A549 (cell line): ENCODE data around the gene WLS. TPM values are rescaled to one million over a fixed set of nuclear protein-coding genes. Genes with fewer than 3 reads are reported as not detected.

Experiments used
- ATAC-seq, 2 experiments: fragments of 200-7000 bp in 1 of 2; fragments of >200 bp in 1 of 2; cut with Nextera tagmentation in 1 of 2; cut with Tn5 transposase in 1 of 2; 3 replicates each; pipeline versions ENCODE4 v1.8.0 to v1.9.1; 2018 to 2020; ENCODE audit warnings: mild to moderate bottlenecking in 1 of 2, moderate library complexity in 1 of 2
- CTCF ChIA-PET: fragments of 300-600 bp; sonication (Branson Sonifier 250); formaldehyde crosslinking; extraction: SDS; loops from one replicate; lab custom pipeline; 2021; ENCODE audit warnings: antibody characterized with exemption, inconsistent platforms; lab: Yijun Ruan, JAX
- POLR2A ChIA-PET: fragments of 350-600 bp; formaldehyde crosslinking; extraction: SDS; loops from one replicate; lab custom pipeline; 2021; ENCODE audit warnings: antibody characterized with exemption, inconsistent platforms; lab: Yijun Ruan, JAX
- DNase-seq, 2 experiments: peaks; one replicate each; pipeline versions ENCODE4 v3.0.0 to v3.0.0-alpha.2; 2011 to 2016; ENCODE audit warnings: low read depth in 1 of 2, low spot score in 1 of 2
- FAIRE-seq: peaks from 2 replicates; lab custom pipeline; 2011; peaks lifted over from hg19 to GRCh38; lab: Jason Lieb, UNC
- H3K27ac ChIP-seq, 2 experiments: fragments of >200 bp; sonication (Bioruptor Twin); formaldehyde crosslinking; 3 replicates each; pipeline ENCODE4 v1.5.1; 2016 to 2017
- H3K4me1 ChIP-seq: fragments of >200 bp; sonication (Bioruptor Twin); formaldehyde crosslinking; 3 replicates; pipeline ENCODE4 v1.6.1; 2016
- H3K4me2 ChIP-seq: fragments of >200 bp; sonication (Bioruptor Twin); formaldehyde crosslinking; 3 replicates; pipeline ENCODE4 v1.6.1; 2016
- H3K4me3 ChIP-seq: fragments of >200 bp; sonication (Bioruptor Twin); formaldehyde crosslinking; 3 replicates; pipeline ENCODE4 v1.5.1; 2016
- H3K9me3 ChIP-seq: fragments of >200 bp; sonication (Bioruptor Twin); formaldehyde crosslinking; 3 replicates; pipeline ENCODE4 v1.6.1; 2016
- CBX2 ChIP-seq: fragments of 200-600 bp; sonication (generic); IDR thresholded peaks from 2 replicates; pipeline ENCODE4 v1.6.1; 2016; ENCODE audit warnings: low read depth, mild to moderate bottlenecking, borderline replicate concordance
- CHD2 ChIP-seq: fragments of 150-350 bp; IDR thresholded peaks from 2 replicates; pipeline ENCODE4 v1.6.1; 2014; ENCODE audit warnings: low read length; ENCODE audit not compliant: partially characterized antibody
- EHF ChIP-seq: fragments of 250-450 bp; sonication (Bioruptor Pico); IDR thresholded peaks from 2 replicates; pipeline ENCODE4 v1.5.0; 2020; ENCODE audit warnings: mild to moderate bottlenecking
- FOSL2 ChIP-seq, 2 experiments: fragments of 450-650 bp in 1 of 2; fragments of >200 bp in 1 of 2; sonication (Bioruptor Twin) in 1 of 2; formaldehyde crosslinking; IDR thresholded peaks; 2 replicates each; pipeline versions ENCODE4 v1.5.0 to v1.6.1; 2016 to 2020; ENCODE audit warnings: mild to moderate bottlenecking in 1 of 2, moderate library complexity in 1 of 2
- FOXS1 ChIP-seq: fragments of 250-450 bp; sonication (Bioruptor Pico); IDR thresholded peaks from 2 replicates; pipeline ENCODE4 v1.5.0; 2020; ENCODE audit warnings: mild to moderate bottlenecking, moderate library complexity
- HOXB5 ChIP-seq: fragments of 250-450 bp; sonication (Bioruptor Pico); IDR thresholded peaks from 2 replicates; pipeline ENCODE4 v1.5.0; 2020; ENCODE audit warnings: mild to moderate bottlenecking, moderate library complexity
- JUNB ChIP-seq: fragments of >200 bp; sonication (Bioruptor Twin); formaldehyde crosslinking; IDR thresholded peaks from 2 replicates; pipeline ENCODE4 v1.6.1; 2016
- POLR2AphosphoS2 ChIP-seq: conservative IDR thresholded peaks from 2 replicates; pipeline ENCODE4 v1.6.1; 2012; ENCODE audit warnings: low read length, improper control_type of control experiment, inconsistent platforms
- RFX5 ChIP-seq: fragments of 450-650 bp; IDR thresholded peaks from 2 replicates; pipeline ENCODE4 v1.7.1; 2014; ENCODE audit warnings: antibody characterized with exemption, mild to moderate bottlenecking, moderate library complexity
- TFCP2L1 ChIP-seq: fragments of 250-450 bp; sonication (Bioruptor Pico); IDR thresholded peaks from 2 replicates; pipeline ENCODE4 v1.5.0; 2021; ENCODE audit warnings: mild to moderate bottlenecking
- WGBS: methylation state at CpG from one replicate; pipeline ENCODE4 v1.1.6; 2017; ENCODE audit errors: missing lambda C conversion rate; 5-methylcytosine and 5-hydroxymethylcytosine counted together
- polyA plus RNA-seq, 4 experiments: library from polyadenylated mRNA; depleted of rRNA in 3 of 4; stranded (reverse); fragments of >200 nt; fragmentation: RNase III in 1 of 4; extraction: RNeasy Plus Mini Kit Qiagen cat#74134 plus additional on column Dnase treatment in 1 of 4; gene quantifications; 2 replicates in 3 of 4; 3 replicates in 1 of 4; pipeline ENCODE4 v1.2.3, GENCODE V29; 2011 to 2017
- TF ChIP-seq, protein P1 (sequence below): fragments of 200-600 bp; sonication (generic); IDR thresholded peaks from 2 replicates; pipeline ENCODE4 v1.6.1; 2016; ENCODE audit warnings: antibody characterized with exemption, mild to moderate bottlenecking, moderate library complexity
- TF ChIP-seq, protein P2 (sequence below): fragments of 450-650 bp; IDR thresholded peaks from 2 replicates; pipeline ENCODE4 v1.6.1; 2014; ENCODE audit warnings: antibody characterized with exemption
- TF ChIP-seq, protein P3 (sequence below): fragments of 250-450 bp; sonication (Bioruptor Pico); IDR thresholded peaks from 2 replicates; pipeline ENCODE4 v1.5.0; 2020; ENCODE audit warnings: low read depth, mild to moderate bottlenecking, moderate library complexity
- TF ChIP-seq, protein P4 (sequence below): fragments of 250-450 bp; sonication (Bioruptor Pico); IDR thresholded peaks from 2 replicates; pipeline ENCODE4 v1.5.0; 2021; ENCODE audit warnings: mild to moderate bottlenecking, moderate library complexity, borderline replicate concordance

WLS gene
- polyA plus RNA-seq, 2 of the 4 experiments (the other 2 are of a cell fraction), result 6.6 to 12.1 TPM

DNA sequence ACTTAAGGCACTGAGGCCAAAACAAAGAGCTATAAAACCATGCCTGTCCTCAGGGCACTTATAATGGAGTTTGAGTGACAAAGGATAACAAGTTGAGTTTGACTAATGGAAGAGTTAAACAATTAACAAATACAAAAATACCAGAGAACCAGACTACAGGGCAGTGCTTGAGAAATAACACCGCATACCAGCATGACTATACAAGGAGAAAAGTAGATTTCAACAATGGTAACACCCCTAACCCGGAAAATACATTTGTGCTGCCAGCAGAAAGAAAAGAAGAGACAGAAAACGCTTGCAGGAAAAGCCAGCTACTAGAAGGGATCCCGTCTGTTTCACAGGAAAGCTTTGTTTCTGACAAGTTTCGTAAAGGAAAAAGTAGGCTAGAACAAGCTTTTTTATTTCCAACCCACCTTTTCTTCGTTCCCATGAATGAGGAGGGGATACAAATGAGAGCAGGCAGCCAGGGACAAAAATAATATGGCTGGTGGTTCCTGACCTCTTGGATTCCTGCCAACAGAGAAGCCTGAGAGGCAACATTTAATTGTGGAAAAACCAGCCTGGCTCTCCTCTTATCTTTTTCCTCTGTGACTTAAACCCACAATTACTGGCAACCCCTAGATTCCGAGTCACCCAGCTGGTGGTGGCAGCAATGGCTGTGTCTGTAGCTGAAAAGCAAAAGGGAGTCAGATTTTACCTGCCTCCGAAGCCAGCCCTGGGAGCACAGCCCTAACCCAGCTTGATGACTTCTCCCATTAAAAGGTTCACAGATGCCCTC lies 56.5 kb downstream of the WLS start (continued):
- TF ChIP-seq, protein P1, sequence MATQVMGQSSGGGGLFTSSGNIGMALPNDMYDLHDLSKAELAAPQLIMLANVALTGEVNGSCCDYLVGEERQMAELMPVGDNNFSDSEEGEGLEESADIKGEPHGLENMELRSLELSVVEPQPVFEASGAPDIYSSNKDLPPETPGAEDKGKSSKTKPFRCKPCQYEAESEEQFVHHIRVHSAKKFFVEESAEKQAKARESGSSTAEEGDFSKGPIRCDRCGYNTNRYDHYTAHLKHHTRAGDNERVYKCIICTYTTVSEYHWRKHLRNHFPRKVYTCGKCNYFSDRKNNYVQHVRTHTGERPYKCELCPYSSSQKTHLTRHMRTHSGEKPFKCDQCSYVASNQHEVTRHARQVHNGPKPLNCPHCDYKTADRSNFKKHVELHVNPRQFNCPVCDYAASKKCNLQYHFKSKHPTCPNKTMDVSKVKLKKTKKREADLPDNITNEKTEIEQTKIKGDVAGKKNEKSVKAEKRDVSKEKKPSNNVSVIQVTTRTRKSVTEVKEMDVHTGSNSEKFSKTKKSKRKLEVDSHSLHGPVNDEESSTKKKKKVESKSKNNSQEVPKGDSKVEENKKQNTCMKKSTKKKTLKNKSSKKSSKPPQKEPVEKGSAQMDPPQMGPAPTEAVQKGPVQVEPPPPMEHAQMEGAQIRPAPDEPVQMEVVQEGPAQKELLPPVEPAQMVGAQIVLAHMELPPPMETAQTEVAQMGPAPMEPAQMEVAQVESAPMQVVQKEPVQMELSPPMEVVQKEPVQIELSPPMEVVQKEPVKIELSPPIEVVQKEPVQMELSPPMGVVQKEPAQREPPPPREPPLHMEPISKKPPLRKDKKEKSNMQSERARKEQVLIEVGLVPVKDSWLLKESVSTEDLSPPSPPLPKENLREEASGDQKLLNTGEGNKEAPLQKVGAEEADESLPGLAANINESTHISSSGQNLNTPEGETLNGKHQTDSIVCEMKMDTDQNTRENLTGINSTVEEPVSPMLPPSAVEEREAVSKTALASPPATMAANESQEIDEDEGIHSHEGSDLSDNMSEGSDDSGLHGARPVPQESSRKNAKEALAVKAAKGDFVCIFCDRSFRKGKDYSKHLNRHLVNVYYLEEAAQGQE, result no peak
- no peak for TF ChIP-seq TFCP2L1 (CRISPR knock-in tag)
- no peak for TF ChIP-seq HOXB5 (CRISPR knock-in tag)
- TF ChIP-seq RFX5, result no peak

DNA sequence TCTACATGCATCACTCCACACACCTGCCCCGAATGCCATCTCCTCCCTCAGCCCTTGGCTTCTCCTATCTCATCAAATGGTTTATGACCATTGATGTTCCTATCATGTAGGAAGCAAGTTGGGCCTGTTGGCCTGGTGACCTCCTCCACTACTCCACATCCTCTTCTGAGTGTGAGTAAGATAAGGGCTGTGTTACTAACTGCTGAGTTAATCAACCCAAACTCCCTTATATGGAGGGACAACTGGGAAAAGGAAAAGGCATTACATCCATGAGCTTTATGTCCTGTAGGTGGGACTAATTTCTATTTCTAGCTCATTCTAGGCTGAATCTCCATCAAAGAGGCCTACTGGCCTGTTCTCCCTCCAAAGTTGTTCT lies 57.6 kb downstream of the WLS start:
- no peak for DNase-seq
- no peak for FAIRE-seq
- POLR2A ChIA-PET, result interaction anchor here (0.9 to 1.5 kb wide), 2 partner anchors 11 to 57 kb away, joined by 5 to 7 read pairs; partner anchors contain the start of gene WLS
- TF ChIP-seq, protein P2, sequence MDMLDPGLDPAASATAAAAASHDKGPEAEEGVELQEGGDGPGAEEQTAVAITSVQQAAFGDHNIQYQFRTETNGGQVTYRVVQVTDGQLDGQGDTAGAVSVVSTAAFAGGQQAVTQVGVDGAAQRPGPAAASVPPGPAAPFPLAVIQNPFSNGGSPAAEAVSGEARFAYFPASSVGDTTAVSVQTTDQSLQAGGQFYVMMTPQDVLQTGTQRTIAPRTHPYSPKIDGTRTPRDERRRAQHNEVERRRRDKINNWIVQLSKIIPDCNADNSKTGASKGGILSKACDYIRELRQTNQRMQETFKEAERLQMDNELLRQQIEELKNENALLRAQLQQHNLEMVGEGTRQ, result no peak
- TF ChIP-seq JUNB (no peak), CHD2 (no peak), EHF (CRISPR knock-in tag) (no peak), POLR2AphosphoS2 (no peak)
- TF ChIP-seq, protein P3, sequence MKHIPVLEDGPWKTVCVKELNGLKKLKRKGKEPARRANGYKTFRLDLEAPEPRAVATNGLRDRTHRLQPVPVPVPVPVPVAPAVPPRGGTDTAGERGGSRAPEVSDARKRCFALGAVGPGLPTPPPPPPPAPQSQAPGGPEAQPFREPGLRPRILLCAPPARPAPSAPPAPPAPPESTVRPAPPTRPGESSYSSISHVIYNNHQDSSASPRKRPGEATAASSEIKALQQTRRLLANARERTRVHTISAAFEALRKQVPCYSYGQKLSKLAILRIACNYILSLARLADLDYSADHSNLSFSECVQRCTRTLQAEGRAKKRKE (CRISPR knock-in tag), result no peak
- TF ChIP-seq, protein P4, sequence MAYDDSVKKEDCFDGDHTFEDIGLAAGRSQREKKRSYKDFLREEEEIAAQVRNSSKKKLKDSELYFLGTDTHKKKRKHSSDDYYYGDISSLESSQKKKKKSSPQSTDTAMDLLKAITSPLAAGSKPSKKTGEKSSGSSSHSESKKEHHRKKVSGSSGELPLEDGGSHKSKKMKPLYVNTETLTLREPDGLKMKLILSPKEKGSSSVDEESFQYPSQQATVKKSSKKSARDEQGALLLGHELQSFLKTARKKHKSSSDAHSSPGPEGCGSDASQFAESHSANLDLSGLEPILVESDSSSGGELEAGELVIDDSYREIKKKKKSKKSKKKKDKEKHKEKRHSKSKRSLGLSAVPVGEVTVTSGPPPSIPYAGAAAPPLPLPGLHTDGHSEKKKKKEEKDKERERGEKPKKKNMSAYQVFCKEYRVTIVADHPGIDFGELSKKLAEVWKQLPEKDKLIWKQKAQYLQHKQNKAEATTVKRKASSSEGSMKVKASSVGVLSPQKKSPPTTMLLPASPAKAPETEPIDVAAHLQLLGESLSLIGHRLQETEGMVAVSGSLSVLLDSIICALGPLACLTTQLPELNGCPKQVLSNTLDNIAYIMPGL (CRISPR knock-in tag), result no peak
- no peak for ATAC-seq
- H3K27ac ChIP-seq, result no peak overlapping the region
- no peak overlapping the region for H3K4me3 ChIP-seq
- 73% methylated on average over 1 of the region's 1 CpG for WGBS
- CTCF ChIA-PET, result interaction anchor here (1.1 to 1.6 kb wide), 3 partner anchors 11 to 142 kb away, joined by 3 to 4 read pairs (median 3); no protein-coding TSS in a partner anchor
- H3K4me2 ChIP-seq, result peak overlapping the region; percentile 70; the same call in 1 of the 3 replicates
- H3K9me3 ChIP-seq, result no peaks in the 10 kb centered on the region
- H3K4me1 ChIP-seq, result peaks cover 15% of the 10 kb centered on the region

DNA sequence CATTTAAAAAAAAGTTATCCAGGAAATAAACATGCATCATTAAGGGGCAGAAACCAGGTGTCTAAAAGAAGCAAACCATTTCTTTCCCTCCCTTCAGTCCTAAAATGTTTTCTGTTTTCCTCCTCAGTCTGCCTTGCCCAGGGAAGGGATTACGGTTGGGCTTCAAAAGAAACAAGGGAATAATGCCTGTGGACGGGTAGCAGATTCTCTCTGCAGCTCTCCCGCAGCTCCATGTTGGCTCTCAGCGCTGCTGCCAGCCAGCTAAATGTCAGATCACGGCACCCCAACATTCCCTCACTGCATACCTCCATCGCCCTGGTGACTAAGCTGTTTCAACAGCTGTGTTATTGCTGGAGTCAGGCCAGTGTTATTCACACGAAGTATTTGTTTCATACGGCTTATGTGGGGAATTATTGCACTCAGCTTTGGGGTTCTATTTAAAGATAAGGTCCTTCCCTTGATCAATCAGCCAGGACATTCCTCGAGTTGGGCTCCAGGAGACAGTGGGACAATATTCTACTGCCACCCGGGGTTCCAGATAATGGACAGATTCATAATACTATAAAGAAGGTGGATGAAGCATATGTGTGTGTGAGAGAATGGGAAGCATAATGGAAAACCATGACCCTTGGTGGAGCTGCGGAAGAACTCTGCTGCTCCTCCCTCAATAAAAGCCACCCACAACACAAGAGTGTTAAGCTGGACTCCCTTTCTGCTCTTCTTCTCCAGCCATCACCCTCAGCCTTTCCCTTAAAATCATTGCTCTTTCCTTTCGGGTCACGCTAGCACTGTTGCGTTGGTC lies 58.2 kb downstream of the WLS start:
- H3K4me2 ChIP-seq, result peak overlapping the region; percentile 70
- peak; percentile 18 to 27 for DNase-seq
- no peaks in the 10 kb centered on the region for H3K9me3 ChIP-seq
- ChIA-PET CTCF (interaction anchor here (0.5 to 1.6 kb wide), 5 partner anchors 12 to 1132 kb away, joined by 3 to 4 read pairs (median 3); no protein-coding TSS in a partner anchor), POLR2A (interaction anchor here (0.9 to 1.5 kb wide), 2 partner anchors 12 to 58 kb away, joined by 5 to 7 read pairs; partner anchors contain the start of gene WLS)
- no peak for TF ChIP-seq CBX2
- no peak for TF ChIP-seq FOSL2 (IDR thresholded peaks at IDR 0.05)
- TF ChIP-seq FOSL2 (CRISPR knock-in tag; IDR thresholded peaks at IDR 0.05), result peak; percentile 28; the same call in 1 of the 2 replicates
- TF ChIP-seq FOXS1 (CRISPR knock-in tag), result peak; percentile 91; the same call in 1 of the 2 replicates
- TF ChIP-seq, protein P2, result no peak
- H3K4me1 ChIP-seq, result peaks cover 15% of the 10 kb centered on the region
- H3K27ac ChIP-seq, result peak overlapping the region in 1 of 2 experiments; percentile 49; a peak in 1 of 6 replicates
- no peak for FAIRE-seq
- 33% methylated on average over 13 of the region's 14 CpGs for WGBS
- H3K4me3 ChIP-seq, result no peak overlapping the region
- peak; percentile 76 to 95 for ATAC-seq
